HepG2 (cell line): ENCODE data around the gene CD151. TPM values are rescaled to one million over a fixed set of nuclear protein-coding genes. Genes with fewer than 3 reads are reported as not detected.

Experiments used
- ATF6 ChIP-seq: sonication (generic); formaldehyde crosslinking; conservative IDR thresholded peaks from 2 replicates; pipeline ENCODE4 v1.4.0; 2020; ENCODE audit warnings: missing genetic modification reagents
- CBFB ChIP-seq: sonication (generic); formaldehyde crosslinking; IDR thresholded peaks from 2 replicates; pipeline ENCODE4 v1.4.0; 2020; ENCODE audit warnings: missing genetic modification reagents
- DMAP1 ChIP-seq: IDR thresholded peaks from 2 replicates; pipeline ENCODE4 v1.6.1; 2016
- HNF1B ChIP-seq: sonication (generic); formaldehyde crosslinking; IDR thresholded peaks from 2 replicates; pipeline ENCODE4 v1.5.1; 2020; ENCODE audit warnings: mild to moderate bottlenecking, moderate library complexity, missing genetic modification reagents
- KMT2A ChIP-seq: sonication (generic); formaldehyde crosslinking; IDR thresholded peaks from 2 replicates; pipeline ENCODE4 v1.4.0; 2020; ENCODE audit warnings: missing genetic modification reagents
- MLLT10 ChIP-seq: sonication (generic); formaldehyde crosslinking; IDR thresholded peaks from 2 replicates; pipeline ENCODE4 v1.4.0; 2020; ENCODE audit warnings: missing genetic modification reagents
- MXI1 ChIP-seq: IDR thresholded peaks from 3 replicates; pipeline ENCODE4 v1.6.1; 2012; ENCODE audit warnings: low read depth, low read length, inconsistent platforms, borderline replicate concordance
- SALL2 ChIP-seq: sonication (generic); formaldehyde crosslinking; IDR thresholded peaks from 2 replicates; pipeline ENCODE4 v1.8.1; 2023; ENCODE audit warnings: mild to moderate bottlenecking, missing genetic modification reagents, inconsistent platforms
- SMC3 ChIP-seq: IDR thresholded peaks from 2 replicates; pipeline ENCODE4 v1.6.1; 2011; ENCODE audit warnings: low read length, improper control_type of control experiment
- SRF ChIP-seq: IDR thresholded peaks from 2 replicates; pipeline ENCODE4 v1.6.1; 2011; ENCODE audit warnings: mild to moderate bottlenecking, low read depth, low read length, moderate library complexity
- STAG1 ChIP-seq: sonication (generic); formaldehyde crosslinking; IDR thresholded peaks from 2 replicates; pipeline ENCODE4 v1.4.0; 2020; ENCODE audit warnings: missing genetic modification reagents
- THAP9 ChIP-seq: sonication (generic); formaldehyde crosslinking; IDR thresholded peaks from 2 replicates; pipeline ENCODE4; 2020; ENCODE audit warnings: missing genetic modification reagents, mild to moderate bottlenecking, borderline replicate concordance
- TMF1 ChIP-seq: sonication (generic); formaldehyde crosslinking; IDR thresholded peaks from 2 replicates; pipeline ENCODE4 v1.8.1; 2022; ENCODE audit warnings: low read depth, missing genetic modification reagents
- ZBTB26 ChIP-seq: IDR thresholded peaks from 2 replicates; pipeline ENCODE4 v1.6.1; 2016; ENCODE audit warnings: missing compliant biosample characterization, missing genetic modification reagents, borderline replicate concordance
- ZFP41 ChIP-seq: sonication (generic); formaldehyde crosslinking; IDR thresholded peaks from 2 replicates; pipeline ENCODE4 v1.4.0; 2020; ENCODE audit warnings: mild to moderate bottlenecking, missing genetic modification reagents, borderline replicate concordance
- ZHX1 ChIP-seq: sonication (generic); formaldehyde crosslinking; IDR thresholded peaks from 2 replicates; pipeline ENCODE4 v1.8.1; 2022; ENCODE audit warnings: low read depth, mild to moderate bottlenecking, missing genetic modification reagents
- ZNF513 ChIP-seq: sonication (generic); formaldehyde crosslinking; conservative IDR thresholded peaks from 2 replicates; pipeline ENCODE4 v1.5.0; 2020; ENCODE audit warnings: missing genetic modification reagents
- polyA plus RNA-seq, 8 experiments: library from polyadenylated mRNA; depleted of rRNA in 3 of 8; stranded (reverse) in 7 of 8; unstranded in 1 of 8; fragments of >200 nt; fragmentation: Illumina TruSeq in 4 of 8; extraction: Trizol in 4 of 8; gene quantifications; 2 replicates each; pipeline versions ENCODE4 v1.2.1 to v1.2.3, GENCODE V29; 2011 to 2016; ENCODE audit warnings: low read depth in 4 of 8, missing spikeins in 1 of 8, mixed read lengths in 1 of 8; ENCODE audit not compliant: insufficient read depth in 1 of 8
- total RNA-seq, 5 experiments: library from RNA; depleted of rRNA; stranded (reverse); fragments of >200 nt; fragmentation: Illumina TruSeq; extraction: Trizol; gene quantifications; 2 replicates each; pipeline ENCODE4 v1.2.3, GENCODE V29; 2016; ENCODE audit warnings: low read depth in 1 of 5

The CD151 gene
- total and polyA plus RNA-seq, 2 of the 13 experiments (the other 11 are each of a cell fraction or from before 2014, with no cell fraction given), result 125 to 197 TPM

GRCh38 chr11:798093-798713 lies 34.5 kb upstream of the CD151 start, which contains the start of gene SLC25A22 (continued):
- TF ChIP-seq ZBTB26 (no peak), TMF1 (CRISPR knock-in tag) (peak; percentile 76; the same call in 1 of the 2 replicates), MLLT10 (no peak), CBFB (CRISPR knock-in tag) (peak; percentile 13; the same call in 1 of the 2 replicates), KMT2A (peak; percentile 38; the same call in 1 of the 2 replicates), MXI1 (peak; percentile 86; the same call in 1 of the 3 replicates), STAG1 (CRISPR knock-in tag) (peak; percentile 62), ZNF513 (CRISPR knock-in tag) (peak; percentile 53; the same call in 1 of the 2 replicates), SALL2 (CRISPR knock-in tag) (peak; percentile 50; the same call in 1 of the 2 replicates), HNF1B (CRISPR knock-in tag) (peak; percentile 8; the same call in 1 of the 2 replicates), SRF (no peak), ZHX1 (CRISPR knock-in tag) (0 out of 2 replicates have a peak, but pooled peaks have one; percentile 43), SMC3 (peak; percentile 5; the same call in 1 of the 2 replicates), DMAP1 (peak; percentile 5; the same call in 1 of the 2 replicates), THAP9 (CRISPR knock-in tag) (0 out of 2 replicates have a peak, but pooled peaks have one; percentile 2), ATF6 (CRISPR knock-in tag) (no peak), ZFP41 (no peak)
